Neuron (in vitro differentiated cells): ENCODE results near the gene RTL3.

ENCODE experiments used
- H2AFZ ChIP-seq: one replicate; pipeline ENCODE4 v1.6.1; 2013; ENCODE audit warnings: low read depth, mild to moderate bottlenecking, inconsistent platforms, low read length, moderate library complexity
- H3K27me3 ChIP-seq: one replicate; pipeline ENCODE4 v1.6.1; 2013; ENCODE audit warnings: low read length; ENCODE audit not compliant: insufficient read depth
- H3K36me3 ChIP-seq: one replicate; pipeline ENCODE4 v1.6.1; 2013; ENCODE audit warnings: low read length; ENCODE audit not compliant: insufficient read depth
- H3K4me1 ChIP-seq: one replicate; pipeline ENCODE4 v1.6.1; 2013; ENCODE audit warnings: low read length; ENCODE audit not compliant: insufficient read depth
- H3K4me3 ChIP-seq: 2 replicates; pipeline ENCODE4 v1.5.1; 2013; ENCODE audit warnings: mild to moderate bottlenecking, low read length, moderate library complexity
- H3K9me3 ChIP-seq: one replicate; pipeline ENCODE4 v1.6.1; 2013; ENCODE audit warnings: low read length

The RTL3 gene, protein sequence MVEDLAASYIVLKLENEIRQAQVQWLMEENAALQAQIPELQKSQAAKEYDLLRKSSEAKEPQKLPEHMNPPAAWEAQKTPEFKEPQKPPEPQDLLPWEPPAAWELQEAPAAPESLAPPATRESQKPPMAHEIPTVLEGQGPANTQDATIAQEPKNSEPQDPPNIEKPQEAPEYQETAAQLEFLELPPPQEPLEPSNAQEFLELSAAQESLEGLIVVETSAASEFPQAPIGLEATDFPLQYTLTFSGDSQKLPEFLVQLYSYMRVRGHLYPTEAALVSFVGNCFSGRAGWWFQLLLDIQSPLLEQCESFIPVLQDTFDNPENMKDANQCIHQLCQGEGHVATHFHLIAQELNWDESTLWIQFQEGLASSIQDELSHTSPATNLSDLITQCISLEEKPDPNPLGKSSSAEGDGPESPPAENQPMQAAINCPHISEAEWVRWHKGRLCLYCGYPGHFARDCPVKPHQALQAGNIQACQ

DNA sequence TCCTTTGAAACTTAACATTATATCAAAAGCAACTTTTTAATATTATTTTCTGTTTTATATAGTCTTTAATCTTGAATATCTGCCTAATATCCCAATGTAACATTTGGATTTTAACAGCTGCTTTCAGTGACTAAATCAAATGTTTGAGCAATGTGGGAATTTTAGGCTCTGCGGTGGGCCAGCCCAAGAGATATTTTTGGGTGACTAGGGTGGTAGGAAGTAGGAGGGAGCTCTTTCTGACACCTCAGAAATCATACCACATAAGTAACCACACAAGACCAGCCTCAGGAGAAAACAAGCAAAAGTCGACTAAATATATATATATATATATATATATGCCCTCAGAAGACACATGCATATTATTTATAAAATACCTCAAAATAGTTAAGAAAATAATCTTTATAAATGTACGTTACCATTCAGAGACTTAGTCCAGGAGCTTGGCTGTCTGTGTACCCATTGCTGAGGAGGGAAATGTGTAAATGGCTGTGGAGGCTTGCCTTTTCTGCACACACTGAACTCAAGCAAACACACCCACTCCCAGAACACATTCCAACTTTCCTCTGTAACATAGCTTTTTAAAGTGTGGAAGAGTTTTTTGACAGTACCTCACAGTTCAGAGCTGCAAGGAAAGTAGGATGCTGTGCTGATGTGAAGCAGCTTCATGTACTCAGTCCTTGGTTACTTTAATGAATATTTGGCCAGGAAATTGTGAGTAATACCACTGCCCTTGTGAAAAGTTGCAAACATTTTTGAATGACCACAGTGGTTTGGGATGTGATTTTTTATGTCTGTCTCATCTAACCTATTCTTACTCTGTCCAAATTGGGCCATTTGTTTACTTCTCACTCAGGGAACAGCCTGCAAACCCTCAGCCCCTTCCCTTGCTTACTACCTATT, at the start of gene RTL3:
RTL3 (minus strand) TSS at position 484 of the 900 bp plus-strand sequence. CDS start 908 bp downstream, outside the sequence.
- Histone ChIP-seq H3K4me3 (no peak within 1 kb of the TSS), H3K4me1 (no peaks in the 10 kb centered on the region), H3K36me3 (no peaks in the 10 kb centered on the region), H3K9me3 (no peaks in the 10 kb centered on the region), H2AFZ (no peak within 1 kb of the TSS), H3K27me3 (no peaks in the 10 kb centered on the region)

DNA sequence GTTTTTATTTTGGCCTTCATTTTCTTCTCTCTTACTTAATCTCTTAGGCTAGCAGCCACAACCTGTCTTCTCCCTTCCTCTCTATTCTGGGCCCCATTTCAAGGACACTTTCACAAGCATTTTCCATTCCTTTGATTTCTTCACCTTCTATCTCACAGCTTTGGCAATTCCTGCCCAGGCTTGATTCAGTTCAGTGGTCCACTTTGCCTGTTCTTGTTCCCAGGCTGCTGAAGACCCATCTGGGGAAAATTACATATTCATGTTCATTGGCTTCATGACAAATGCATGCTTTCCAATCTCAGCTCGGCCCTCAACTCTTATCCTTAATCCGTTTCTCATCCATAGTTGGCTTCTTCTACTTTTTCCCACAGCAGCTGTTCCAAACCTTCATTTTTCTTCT, 49.7 kb upstream of the RTL3 start:
- no peak overlapping the region for H2AFZ ChIP-seq

DNA sequence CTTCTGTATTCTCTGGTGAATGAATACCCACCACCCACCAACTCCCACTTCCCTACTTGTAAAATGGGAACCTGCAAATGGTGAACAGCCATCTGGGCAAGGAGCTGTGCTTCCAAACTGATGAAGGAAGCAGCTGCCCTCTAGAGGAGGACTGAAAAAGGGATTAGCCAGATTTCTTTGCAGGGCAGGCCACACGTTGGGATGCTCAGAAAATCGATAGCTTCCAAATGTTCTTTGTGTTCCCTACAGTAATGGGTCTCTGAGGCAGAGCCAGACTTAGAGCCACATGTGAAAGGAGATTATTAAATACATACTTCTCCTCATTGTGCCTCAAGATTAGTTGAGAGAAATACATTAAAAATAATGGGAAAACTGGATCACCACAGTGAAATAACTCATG, 49.1 kb upstream of the RTL3 start:
- no peaks in the 10 kb centered on the region for H3K9me3 ChIP-seq
- H3K4me3 ChIP-seq = no peak overlapping the region
- H3K27me3 ChIP-seq = no peaks in the 10 kb centered on the region
- H3K4me1 ChIP-seq = no peaks in the 10 kb centered on the region
- H2AFZ ChIP-seq = no peak overlapping the region
- no peaks in the 10 kb centered on the region for H3K36me3 ChIP-seq

More for the DNA sequence above, 49.7 kb upstream of the RTL3 start:
- Histone ChIP-seq H3K4me1 (no peaks in the 10 kb centered on the region), H3K9me3 (no peaks in the 10 kb centered on the region), H3K4me3 (no peak overlapping the region), H3K27me3 (no peaks in the 10 kb centered on the region), H3K36me3 (no peaks in the 10 kb centered on the region)

DNA sequence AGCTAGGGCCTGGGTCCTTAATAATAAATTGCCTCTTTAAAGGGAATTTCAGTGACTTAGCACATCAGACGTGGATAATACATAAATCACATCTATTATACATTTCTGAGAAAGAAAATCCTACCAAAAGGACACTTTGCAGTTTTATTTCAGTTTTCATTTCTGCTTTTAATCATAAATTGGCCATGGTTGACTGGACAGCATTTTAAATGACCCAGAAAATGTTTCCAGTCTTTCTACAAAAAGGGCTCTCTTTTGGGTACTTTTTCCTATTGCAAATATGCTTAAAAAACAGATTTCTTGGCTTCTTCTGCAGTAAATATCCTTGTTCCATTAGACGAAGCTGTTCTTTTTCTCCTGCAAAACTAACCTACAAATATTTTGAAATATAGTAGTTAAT, 46.9 kb upstream of the RTL3 start:
- Histone ChIP-seq H3K36me3 (no peaks in the 10 kb centered on the region), H3K4me1 (no peaks in the 10 kb centered on the region), H3K27me3 (no peaks in the 10 kb centered on the region), H3K4me3 (no peak overlapping the region), H2AFZ (no peak overlapping the region), H3K9me3 (no peaks in the 10 kb centered on the region)

DNA sequence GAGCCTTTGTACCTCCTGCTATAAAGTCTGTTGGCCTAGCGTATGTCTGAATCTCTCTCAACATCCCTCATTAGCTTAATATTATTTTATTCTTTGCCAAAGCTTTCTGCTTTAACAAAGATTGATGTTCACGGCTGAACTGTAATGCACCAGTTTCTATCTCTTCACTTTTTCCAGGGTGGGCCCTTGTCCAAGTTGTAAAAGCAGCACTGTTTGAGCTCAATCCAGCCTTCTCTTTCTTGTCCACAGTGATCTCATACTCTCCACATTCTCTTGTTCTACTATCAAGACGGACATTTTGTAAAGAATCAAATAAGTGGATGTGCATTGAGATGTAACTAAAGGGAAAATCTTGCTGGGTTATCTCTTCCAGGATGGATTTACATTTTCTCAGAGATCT, 34.4 kb upstream of the RTL3 start:
- Histone ChIP-seq H3K4me3 (no peak overlapping the region), H3K9me3 (no peaks in the 10 kb centered on the region), H3K27me3 (no peaks in the 10 kb centered on the region), H3K4me1 (no peaks in the 10 kb centered on the region), H3K36me3 (no peaks in the 10 kb centered on the region), H2AFZ (no peak overlapping the region)

DNA sequence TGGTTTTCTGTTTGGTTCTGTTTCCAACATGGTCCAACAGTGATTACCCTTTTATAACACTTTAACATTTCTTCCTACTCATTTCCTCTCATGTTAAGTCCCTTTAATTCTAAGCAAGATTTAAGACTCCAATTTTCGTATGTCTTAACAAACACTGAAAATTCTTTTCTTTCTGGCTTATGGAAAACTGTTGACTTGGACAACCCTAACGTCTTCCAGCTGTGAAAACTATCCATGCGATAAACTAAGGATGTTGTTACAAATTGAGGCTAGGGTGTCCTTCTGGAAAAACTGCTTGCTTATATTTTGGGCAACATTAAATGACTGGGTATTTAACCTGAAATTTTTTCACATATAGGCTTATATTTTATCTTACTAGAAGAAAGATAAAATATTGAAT, 33.9 kb upstream of the RTL3 start:
- H3K9me3 ChIP-seq = no peaks in the 10 kb centered on the region
- no peaks in the 10 kb centered on the region for H3K4me1 ChIP-seq
- no peaks in the 10 kb centered on the region for H3K27me3 ChIP-seq
- no peak overlapping the region for H3K4me3 ChIP-seq
- no peaks in the 10 kb centered on the region for H3K36me3 ChIP-seq
- H2AFZ ChIP-seq = no peak overlapping the region

DNA sequence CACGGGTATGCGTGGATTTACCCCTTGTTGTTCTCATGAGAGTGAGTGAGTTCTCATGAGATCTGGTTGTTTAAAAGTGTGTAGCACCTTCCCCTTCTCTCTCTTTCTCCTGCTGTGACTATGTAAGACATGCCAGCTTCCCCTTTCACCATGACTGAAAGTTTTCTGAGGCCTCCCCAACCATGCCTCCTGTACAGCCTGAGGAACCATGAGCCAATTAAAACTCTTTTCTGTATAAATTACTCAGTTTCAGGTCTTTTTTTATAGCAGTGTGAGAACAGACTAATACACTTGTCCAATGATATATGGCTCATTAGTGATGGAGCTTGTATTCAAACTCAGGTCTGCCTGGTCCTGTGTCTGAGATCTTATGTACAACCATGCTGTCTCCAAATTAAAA, 28.5 kb upstream of the RTL3 start:
- no peaks in the 10 kb centered on the region for H3K4me1 ChIP-seq
- H3K9me3 ChIP-seq = no peaks in the 10 kb centered on the region
- no peaks in the 10 kb centered on the region for H3K36me3 ChIP-seq
- no peaks in the 10 kb centered on the region for H3K27me3 ChIP-seq
- H3K4me3 ChIP-seq = no peak overlapping the region
- no peak overlapping the region for H2AFZ ChIP-seq

DNA sequence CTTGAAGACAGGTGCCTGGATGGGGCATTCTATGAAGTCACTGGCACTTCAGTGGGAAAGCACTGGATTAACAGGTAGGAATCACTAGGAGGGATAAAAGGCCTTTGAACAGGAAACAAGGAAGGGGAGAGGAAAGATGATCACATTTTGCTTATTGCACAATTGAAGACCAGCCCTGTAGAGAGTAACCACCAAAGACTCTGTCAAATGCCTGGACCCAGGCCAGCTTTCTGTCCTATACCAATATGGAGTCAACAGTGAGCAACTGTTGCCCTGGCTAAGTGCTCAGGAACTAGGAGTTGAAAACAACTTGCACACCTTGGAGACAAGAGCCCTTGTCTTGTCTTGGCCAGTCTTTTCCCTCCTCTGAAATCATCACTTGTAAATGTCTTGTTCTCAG, 14.1 kb upstream of the RTL3 start:
- Histone ChIP-seq H3K4me1 (no peaks in the 10 kb centered on the region), H2AFZ (no peak overlapping the region), H3K4me3 (no peak overlapping the region), H3K27me3 (no peaks in the 10 kb centered on the region), H3K9me3 (no peaks in the 10 kb centered on the region), H3K36me3 (no peaks in the 10 kb centered on the region)

DNA sequence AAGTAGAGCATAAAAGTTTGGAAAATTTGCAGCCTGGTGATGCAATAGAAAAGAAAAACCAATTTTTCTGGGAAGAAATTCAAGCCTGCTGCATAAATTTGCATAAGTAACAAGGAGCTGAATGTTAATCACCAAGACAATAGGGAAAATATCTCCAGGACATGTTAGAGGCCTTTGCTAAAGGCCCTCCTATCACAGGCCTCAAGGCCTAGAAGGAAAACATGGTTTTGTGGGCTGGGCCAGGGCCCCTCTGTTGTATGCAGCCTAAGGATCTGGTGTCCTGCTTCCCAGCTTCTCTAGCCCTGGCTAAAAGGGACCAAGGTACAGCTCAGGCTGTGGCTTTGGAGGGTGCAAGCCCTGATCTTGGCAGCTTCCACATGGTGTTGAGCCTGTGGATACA, 6.2 kb upstream of the RTL3 start:
- no peaks in the 10 kb centered on the region for H3K4me1 ChIP-seq
- no peaks in the 10 kb centered on the region for H3K36me3 ChIP-seq
- no peaks in the 10 kb centered on the region for H3K9me3 ChIP-seq
- H2AFZ ChIP-seq = no peak overlapping the region
- H3K4me3 ChIP-seq = no peak overlapping the region
- no peaks in the 10 kb centered on the region for H3K27me3 ChIP-seq

DNA sequence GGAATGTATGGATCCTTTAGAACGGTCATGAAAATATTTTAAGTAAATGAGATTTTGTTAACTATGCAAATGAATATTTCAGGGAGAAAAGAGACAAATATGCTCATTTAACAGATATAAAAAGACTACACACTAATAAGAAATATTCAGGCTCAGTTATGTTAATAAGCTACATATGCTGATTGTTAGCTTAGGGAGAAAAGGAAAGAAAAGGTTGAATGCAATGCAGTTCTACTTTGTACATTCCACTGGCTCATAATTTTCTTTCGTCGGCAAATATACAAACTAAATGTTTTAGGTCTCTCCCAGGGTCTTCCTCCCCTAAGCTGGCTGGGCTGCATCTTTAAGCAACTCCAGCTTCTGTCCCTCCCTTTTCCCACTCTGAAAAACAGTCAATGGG, 2.7 kb upstream of the RTL3 start:
- Histone ChIP-seq H3K4me3 (no peak overlapping the region), H3K27me3 (no peaks in the 10 kb centered on the region), H3K4me1 (no peaks in the 10 kb centered on the region), H2AFZ (no peak overlapping the region), H3K36me3 (no peaks in the 10 kb centered on the region), H3K9me3 (no peaks in the 10 kb centered on the region)

DNA sequence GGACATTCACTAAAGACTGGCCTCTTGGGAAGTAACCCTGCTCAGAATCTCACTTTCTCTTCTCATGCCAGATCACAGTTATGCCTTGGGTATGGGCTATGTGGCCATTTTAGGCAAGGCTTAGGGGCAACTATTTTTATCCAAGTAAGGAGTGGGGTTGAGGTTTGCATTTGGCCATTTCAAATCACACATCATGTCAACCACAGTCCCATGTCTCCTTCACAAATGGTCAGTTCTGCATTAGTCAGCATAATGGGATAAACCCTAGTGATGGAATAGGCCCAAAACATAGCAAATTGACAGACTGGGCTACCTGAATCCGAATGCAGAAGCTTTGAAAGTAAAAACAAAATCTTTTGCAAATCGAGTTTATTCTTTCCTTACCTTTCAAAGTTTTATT, 827 bp upstream of the RTL3 start:
- no peak overlapping the region for H3K4me3 ChIP-seq
- H3K9me3 ChIP-seq = no peaks in the 10 kb centered on the region
- H3K4me1 ChIP-seq = no peaks in the 10 kb centered on the region
- no peaks in the 10 kb centered on the region for H3K36me3 ChIP-seq
- no peaks in the 10 kb centered on the region for H3K27me3 ChIP-seq
- H2AFZ ChIP-seq = no peak overlapping the region

DNA sequence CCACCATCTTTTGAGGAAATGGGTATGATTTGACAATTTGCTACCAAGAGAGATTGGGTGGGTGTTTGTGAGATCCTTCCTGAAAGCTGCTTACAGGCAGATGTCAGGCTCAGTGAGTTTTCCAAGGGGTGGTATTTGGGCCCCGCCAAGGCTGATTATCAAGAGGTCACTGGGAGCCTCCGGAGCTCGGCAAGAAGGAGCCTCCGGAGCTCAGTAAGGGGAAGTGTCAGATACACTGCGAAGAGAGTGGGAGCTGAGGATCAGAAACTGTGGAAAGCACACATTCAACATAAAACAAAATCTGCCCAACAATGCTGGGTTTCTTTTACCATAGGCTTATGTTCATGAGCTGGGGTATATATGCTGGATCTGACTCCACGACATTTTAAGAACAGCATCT, 714 bp downstream of the RTL3 start:
- Histone ChIP-seq H3K27me3 (no peaks in the 10 kb centered on the region), H3K4me3 (no peak overlapping the region), H3K4me1 (no peaks in the 10 kb centered on the region), H3K36me3 (no peaks in the 10 kb centered on the region), H3K9me3 (no peaks in the 10 kb centered on the region), H2AFZ (no peak overlapping the region)

DNA sequence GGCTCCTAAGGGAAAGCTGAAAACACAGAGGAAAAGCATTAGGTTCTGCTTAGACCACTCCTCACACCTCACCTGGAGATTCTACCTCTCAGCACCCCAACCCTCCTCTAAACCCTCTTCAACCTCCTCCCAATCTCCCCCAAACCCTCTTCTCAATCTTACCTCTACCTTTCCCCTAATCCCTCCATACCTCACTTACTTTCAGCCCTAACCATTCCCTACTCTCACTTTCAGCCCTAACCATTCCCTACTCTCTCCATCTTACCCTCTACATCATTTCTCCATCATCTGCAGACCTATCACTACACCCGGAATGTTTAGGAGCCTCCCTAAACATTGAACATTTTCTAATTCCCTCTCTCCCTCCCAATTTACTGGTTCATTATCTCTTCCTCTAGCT, 3.5 kb downstream of the RTL3 start:
- no peaks in the 10 kb centered on the region for H3K9me3 ChIP-seq
- no peak overlapping the region for H3K4me3 ChIP-seq

More for the DNA sequence above, 3.5 kb downstream of the RTL3 start:
- no peaks in the 10 kb centered on the region for H3K36me3 ChIP-seq
- no peaks in the 10 kb centered on the region for H3K4me1 ChIP-seq
- H2AFZ ChIP-seq = no peak overlapping the region
- no peaks in the 10 kb centered on the region for H3K27me3 ChIP-seq
